HL-60 (cell line): ENCODE measurements around the gene DTWD2.
"Not testable (repeated sequence)": the region's sequence is repeated elsewhere in the genome, so short reads cannot be mapped to it uniquely, and the experiment has no call there.

ENCODE experiments used
- DNase-seq, 2 experiments: peaks; one replicate each; pipeline ENCODE4 v3.0.0-alpha.2; 2010 to 2020; ENCODE audit warnings: low read depth in 1 of 2, low spot score in 1 of 2
- H3K27ac ChIP-seq: fragments of 250-450 bp; sonication (Bioruptor Pico); replicated peaks from 2 replicates; pipeline ENCODE4 v1.5.1; 2020; ENCODE audit warnings: mild to moderate bottlenecking, moderate library complexity
- H3K27me3 ChIP-seq: fragments of 250-450 bp; sonication (Bioruptor Pico); 2 replicates; pipeline ENCODE4 v1.5.1; 2021; ENCODE audit warnings: mild to moderate bottlenecking, moderate library complexity; ENCODE audit not compliant: insufficient read depth, poor library complexity, severe bottlenecking
- H3K4me3 ChIP-seq: replicated peaks from 2 replicates; pipeline ENCODE4 v1.5.1; 2011; ENCODE audit warnings: mild to moderate bottlenecking, control low read depth, low read length; ENCODE audit not compliant: insufficient read depth
- GABPA ChIP-seq: IDR thresholded peaks from 2 replicates; pipeline ENCODE4 v1.6.1; 2012; ENCODE audit warnings: low read depth
- POLR2AphosphoS5 ChIP-seq: IDR thresholded peaks from 2 replicates; pipeline ENCODE4 v1.6.1; 2012; ENCODE audit warnings: low read depth
- SPI1 ChIP-seq: IDR thresholded peaks from 2 replicates; pipeline ENCODE4 v1.6.1; 2012; ENCODE audit warnings: low read depth, mild to moderate bottlenecking, borderline replicate concordance
- TF ChIP-seq, protein P1 (sequence below): IDR thresholded peaks from 2 replicates; pipeline ENCODE4 v1.6.1; 2012; ENCODE audit warnings: low read depth; ENCODE audit not compliant: insufficient replicate concordance
- TF ChIP-seq, protein P2 (sequence below): IDR thresholded peaks from one replicate; pipeline ENCODE4 v1.5.1; 2011; ENCODE audit warnings: low read length, control low read depth, inconsistent platforms; ENCODE audit not compliant: insufficient read depth

Gene DTWD2

DNA sequence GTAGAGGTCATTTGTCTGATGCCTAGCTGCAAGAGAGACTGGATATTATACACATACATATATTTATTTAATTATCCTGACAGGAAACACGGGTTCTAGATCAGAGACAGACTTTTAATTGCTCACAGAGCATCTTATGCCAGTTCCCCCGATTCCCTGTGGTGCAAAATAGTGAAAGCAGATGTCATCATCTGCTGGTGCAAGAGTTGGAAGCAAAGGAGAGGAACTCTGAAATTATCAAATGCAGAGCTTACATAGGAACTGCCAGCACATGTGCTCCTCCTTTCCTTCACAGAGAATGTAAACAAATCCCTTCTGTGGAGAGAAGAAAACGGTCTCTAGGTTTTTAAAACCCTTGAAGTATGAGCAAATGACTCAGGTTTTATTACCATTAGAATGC is 69.3 kb downstream of the DTWD2 start:
- DNase-seq, result no peak
- Histone ChIP-seq H3K4me3 (no peak overlapping the region), H3K27me3 (no peaks in the 10 kb centered on the region), H3K27ac (no peak overlapping the region)
- TF ChIP-seq SPI1 (no peak), POLR2AphosphoS5 (no peak), GABPA (no peak)
- TF ChIP-seq, protein P1, sequence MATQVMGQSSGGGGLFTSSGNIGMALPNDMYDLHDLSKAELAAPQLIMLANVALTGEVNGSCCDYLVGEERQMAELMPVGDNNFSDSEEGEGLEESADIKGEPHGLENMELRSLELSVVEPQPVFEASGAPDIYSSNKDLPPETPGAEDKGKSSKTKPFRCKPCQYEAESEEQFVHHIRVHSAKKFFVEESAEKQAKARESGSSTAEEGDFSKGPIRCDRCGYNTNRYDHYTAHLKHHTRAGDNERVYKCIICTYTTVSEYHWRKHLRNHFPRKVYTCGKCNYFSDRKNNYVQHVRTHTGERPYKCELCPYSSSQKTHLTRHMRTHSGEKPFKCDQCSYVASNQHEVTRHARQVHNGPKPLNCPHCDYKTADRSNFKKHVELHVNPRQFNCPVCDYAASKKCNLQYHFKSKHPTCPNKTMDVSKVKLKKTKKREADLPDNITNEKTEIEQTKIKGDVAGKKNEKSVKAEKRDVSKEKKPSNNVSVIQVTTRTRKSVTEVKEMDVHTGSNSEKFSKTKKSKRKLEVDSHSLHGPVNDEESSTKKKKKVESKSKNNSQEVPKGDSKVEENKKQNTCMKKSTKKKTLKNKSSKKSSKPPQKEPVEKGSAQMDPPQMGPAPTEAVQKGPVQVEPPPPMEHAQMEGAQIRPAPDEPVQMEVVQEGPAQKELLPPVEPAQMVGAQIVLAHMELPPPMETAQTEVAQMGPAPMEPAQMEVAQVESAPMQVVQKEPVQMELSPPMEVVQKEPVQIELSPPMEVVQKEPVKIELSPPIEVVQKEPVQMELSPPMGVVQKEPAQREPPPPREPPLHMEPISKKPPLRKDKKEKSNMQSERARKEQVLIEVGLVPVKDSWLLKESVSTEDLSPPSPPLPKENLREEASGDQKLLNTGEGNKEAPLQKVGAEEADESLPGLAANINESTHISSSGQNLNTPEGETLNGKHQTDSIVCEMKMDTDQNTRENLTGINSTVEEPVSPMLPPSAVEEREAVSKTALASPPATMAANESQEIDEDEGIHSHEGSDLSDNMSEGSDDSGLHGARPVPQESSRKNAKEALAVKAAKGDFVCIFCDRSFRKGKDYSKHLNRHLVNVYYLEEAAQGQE, result no peak
- TF ChIP-seq, protein P2, sequence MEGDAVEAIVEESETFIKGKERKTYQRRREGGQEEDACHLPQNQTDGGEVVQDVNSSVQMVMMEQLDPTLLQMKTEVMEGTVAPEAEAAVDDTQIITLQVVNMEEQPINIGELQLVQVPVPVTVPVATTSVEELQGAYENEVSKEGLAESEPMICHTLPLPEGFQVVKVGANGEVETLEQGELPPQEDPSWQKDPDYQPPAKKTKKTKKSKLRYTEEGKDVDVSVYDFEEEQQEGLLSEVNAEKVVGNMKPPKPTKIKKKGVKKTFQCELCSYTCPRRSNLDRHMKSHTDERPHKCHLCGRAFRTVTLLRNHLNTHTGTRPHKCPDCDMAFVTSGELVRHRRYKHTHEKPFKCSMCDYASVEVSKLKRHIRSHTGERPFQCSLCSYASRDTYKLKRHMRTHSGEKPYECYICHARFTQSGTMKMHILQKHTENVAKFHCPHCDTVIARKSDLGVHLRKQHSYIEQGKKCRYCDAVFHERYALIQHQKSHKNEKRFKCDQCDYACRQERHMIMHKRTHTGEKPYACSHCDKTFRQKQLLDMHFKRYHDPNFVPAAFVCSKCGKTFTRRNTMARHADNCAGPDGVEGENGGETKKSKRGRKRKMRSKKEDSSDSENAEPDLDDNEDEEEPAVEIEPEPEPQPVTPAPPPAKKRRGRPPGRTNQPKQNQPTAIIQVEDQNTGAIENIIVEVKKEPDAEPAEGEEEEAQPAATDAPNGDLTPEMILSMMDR, result no peak

DNA sequence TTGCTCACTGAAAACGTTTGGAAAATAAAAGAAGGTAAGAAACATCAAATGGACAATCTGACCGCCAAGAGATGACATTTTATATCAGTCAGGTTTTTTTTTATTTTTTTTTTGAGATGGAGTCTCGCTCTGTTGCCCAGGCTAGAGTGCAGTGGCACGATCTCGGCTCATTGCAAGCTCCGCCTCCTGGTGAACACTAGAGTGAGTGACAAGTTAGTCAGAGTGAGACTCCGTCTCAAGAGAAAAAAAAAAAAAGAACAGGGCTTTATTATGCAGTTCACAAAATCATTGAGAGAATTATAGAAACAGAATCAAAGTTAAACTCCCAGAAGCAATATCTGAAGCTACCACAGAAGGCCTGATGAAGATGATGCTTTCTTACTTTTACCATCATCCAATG is 70.1 kb downstream of the DTWD2 start:
- H3K27me3 ChIP-seq, result no peaks in the 10 kb centered on the region
- no peak overlapping the region for H3K27ac ChIP-seq
- no peak for DNase-seq
- no peak overlapping the region for H3K4me3 ChIP-seq
- TF ChIP-seq GABPA (no peak), POLR2AphosphoS5 (no peak), SPI1 (no peak)
- TF ChIP-seq, protein P2, result no peak
- TF ChIP-seq, protein P1, result no peak

DNA sequence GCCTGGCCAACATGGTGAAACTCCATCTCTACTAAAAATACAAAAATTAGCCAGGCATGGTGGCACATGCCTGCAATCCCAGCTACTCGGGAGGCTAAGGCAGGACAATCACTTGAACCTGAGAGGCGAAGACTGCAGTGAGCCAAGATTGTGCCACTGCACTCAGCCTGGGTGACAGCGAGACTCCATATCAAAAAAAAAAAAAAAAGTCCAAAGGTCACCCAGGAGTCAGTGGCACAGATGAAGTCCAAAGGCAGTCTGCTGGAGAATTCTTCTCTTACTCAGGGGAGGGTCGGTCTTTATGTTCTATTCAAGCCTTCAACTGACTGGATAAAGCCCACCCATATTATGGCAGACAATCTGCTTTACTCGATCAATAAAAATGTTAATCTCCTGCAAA is 80.8 kb downstream of the DTWD2 start:
- not testable (repeated sequence) for H3K27me3 ChIP-seq, H3K4me3 ChIP-seq, DNase-seq, H3K27ac ChIP-seq

DNA sequence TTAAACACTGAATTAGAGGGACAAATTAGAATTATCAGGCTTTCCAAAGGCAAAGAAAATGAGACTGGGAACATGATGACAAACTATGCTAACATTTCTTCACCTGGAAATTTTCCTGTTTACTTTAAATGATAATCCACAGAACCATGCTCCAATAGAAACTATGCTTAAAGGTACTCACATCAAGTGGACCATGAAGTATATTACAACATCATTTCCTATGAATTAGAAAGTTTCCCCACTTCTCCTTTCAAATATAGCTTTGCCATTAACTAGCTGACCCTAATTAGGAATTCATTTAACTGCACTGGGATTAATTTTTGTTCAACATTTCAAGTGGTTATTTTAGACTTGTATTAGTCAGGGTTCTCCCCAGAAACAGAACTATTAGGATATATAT is 81.4 kb downstream of the DTWD2 start:
- no peak for DNase-seq
- no peak overlapping the region for H3K4me3 ChIP-seq
- H3K27ac ChIP-seq, result no peak overlapping the region
- TF ChIP-seq, protein P2, result no peak
- TF ChIP-seq, protein P1, result no peak
- TF ChIP-seq SPI1, result no peak
- no peak for TF ChIP-seq POLR2AphosphoS5
- no peak for TF ChIP-seq GABPA
- no peaks in the 10 kb centered on the region for H3K27me3 ChIP-seq
